H1 (cell line): Measurements from ENCODE around the gene MMP21. TPM values are rescaled to one million over a fixed set of nuclear protein-coding genes. Genes with fewer than 3 reads are reported as not detected.
A peak's percentile ranks its signal among the peaks of the same experiment; 100 is the strongest.

Source experiments
- CTCF ChIA-PET: fragments of 300-600 bp; sonication (Branson Sonifier 250); formaldehyde crosslinking; loops from one replicate; lab custom pipeline; 2021; ENCODE audit not compliant: partially characterized antibody; lab: Charles Lee
- POLR2A ChIA-PET: fragments of 300-600 bp; sonication (Branson Sonifier 250); formaldehyde crosslinking; loops from one replicate; lab custom pipeline; 2021; ENCODE audit warnings: inconsistent platforms; ENCODE audit not compliant: partially characterized antibody; lab: Charles Lee
- DNase-seq, 2 experiments: peaks; one replicate each; pipeline versions ENCODE4 v3.0.0 to v3.0.0-alpha.2; 2010 to 2022; ENCODE audit warnings: low spot score in 2 of 2, low read depth in 1 of 2, mixed read lengths in 1 of 2
- FAIRE-seq: peaks from 2 replicates; lab custom pipeline; 2011; peaks lifted over from hg19 to GRCh38; lab: Jason Lieb, UNC
- H2AFZ ChIP-seq: 2 replicates; pipeline ENCODE4 v1.8.1; 2012; ENCODE audit warnings: low read length, inconsistent platforms
- H2AK5ac ChIP-seq: 2 replicates; pipeline ENCODE4 v1.6.1; 2013; ENCODE audit warnings: low read depth, low read length
- H2BK120ac ChIP-seq: replicated peaks from 2 replicates; pipeline ENCODE3; 2013; ENCODE audit warnings: low read depth, low read length, inconsistent platforms
- H2BK12ac ChIP-seq: 2 replicates; pipeline ENCODE4 v1.6.1; 2013; ENCODE audit warnings: low read depth, low read length
- H2BK15ac ChIP-seq: 2 replicates; pipeline ENCODE4 v1.6.1; 2013; ENCODE audit warnings: low read length
- H2BK20ac ChIP-seq: 2 replicates; pipeline ENCODE4 v1.6.1; 2013; ENCODE audit warnings: low read length
- H2BK5ac ChIP-seq: 2 replicates; pipeline ENCODE4 v1.6.1; 2013; ENCODE audit warnings: low read depth, low read length
- H3K14ac ChIP-seq: 2 replicates; pipeline ENCODE4 v1.6.1; 2013; ENCODE audit warnings: inconsistent platforms; ENCODE audit not compliant: insufficient read length
- H3K18ac ChIP-seq: 2 replicates; pipeline ENCODE4 v1.6.1; 2013; ENCODE audit warnings: low read length; ENCODE audit errors: extremely low read depth
- H3K23ac ChIP-seq: 2 replicates; pipeline ENCODE4 v1.6.1; 2013; ENCODE audit warnings: inconsistent platforms; ENCODE audit not compliant: insufficient read length
- H3K23me2 ChIP-seq: 2 replicates; pipeline ENCODE4 v1.6.1; 2013; ENCODE audit warnings: low read depth, low read length
- H3K27ac ChIP-seq: 2 replicates; pipeline ENCODE4 v1.6.1; 2011; ENCODE audit warnings: low read depth, low read length, inconsistent platforms
- H3K27me3 ChIP-seq, 4 experiments: replicated peaks in 1 of 4; 1 replicate in 1 of 4; 2 replicates in 3 of 4; pipeline versions ENCODE4 v1.6.1 to v1.8.1; 2011 to 2013; ENCODE audit warnings: low read length in 3 of 4, mild to moderate bottlenecking in 3 of 4, inconsistent platforms in 2 of 4, mixed read lengths in 2 of 4, moderate library complexity in 1 of 4; ENCODE audit not compliant: control insufficient read depth in 3 of 4, insufficient read depth in 3 of 4; ENCODE audit errors: extremely low read depth in 1 of 4
- H3K36me3 ChIP-seq, 4 experiments: 2 replicates each; pipeline versions ENCODE4 v1.6.1 to v1.8.1; 2011 to 2013; ENCODE audit warnings: mild to moderate bottlenecking in 4 of 4, low read length in 3 of 4, moderate library complexity in 2 of 4, control low read depth in 1 of 4, inconsistent platforms in 1 of 4; ENCODE audit not compliant: insufficient read depth in 4 of 4, control insufficient read depth in 2 of 4
- H3K4ac ChIP-seq: replicated peaks from 2 replicates; pipeline ENCODE3; 2013; ENCODE audit warnings: low read length, low read depth, mixed read lengths, inconsistent platforms; ENCODE audit not compliant: insufficient read length
- H3K4me1 ChIP-seq, 4 experiments: replicated peaks in 1 of 4; 1 replicate in 1 of 4; 2 replicates in 3 of 4; pipeline versions ENCODE4 v1.6.1 to v1.8.1; 2011 to 2013; ENCODE audit warnings: low read length in 3 of 4, inconsistent platforms in 2 of 4, mixed read lengths in 1 of 4; ENCODE audit not compliant: insufficient read depth in 4 of 4, control insufficient read depth in 3 of 4
- H3K4me2 ChIP-seq, 2 experiments: 2 replicates each; pipeline versions ENCODE4 v1.6.1 to v1.8.1; 2011 to 2013; ENCODE audit warnings: low read depth in 2 of 2, low read length in 2 of 2, control low read depth in 1 of 2, inconsistent platforms in 1 of 2, mild to moderate bottlenecking in 1 of 2; ENCODE audit not compliant: insufficient read depth in 1 of 2
- H3K4me3 ChIP-seq, 4 experiments: fragments of 200-600, 300-600 bp in 1 of 4; sonication (generic), shearing (Covaris generic), sonication (Bioruptor Twin) in 1 of 4; 2 replicates each; pipeline versions ENCODE4 v1.5.1 to v1.8.1; 2011 to 2016; ENCODE audit warnings: low read length in 4 of 4, low read depth in 3 of 4, control low read depth in 2 of 4, inconsistent platforms in 2 of 4, mild to moderate bottlenecking in 2 of 4, mixed read lengths in 1 of 4, moderate library complexity in 1 of 4; ENCODE audit not compliant: insufficient read depth in 2 of 4; ENCODE audit errors: extremely low read depth in 1 of 4
- H3K56ac ChIP-seq: replicated peaks from 2 replicates; pipeline ENCODE3; 2013; ENCODE audit warnings: low read depth, mild to moderate bottlenecking, mixed read lengths, low read length, inconsistent platforms; ENCODE audit not compliant: insufficient read length
- H3K79me1 ChIP-seq: 2 replicates; pipeline ENCODE4 v1.6.1; 2013; ENCODE audit warnings: low read depth, low read length, control low read depth
- H3K79me2 ChIP-seq, 2 experiments: 2 replicates each; pipeline versions ENCODE4 v1.6.1 to v1.8.1; 2012 to 2013; ENCODE audit warnings: low read length in 2 of 2, mild to moderate bottlenecking in 2 of 2, inconsistent platforms in 1 of 2; ENCODE audit not compliant: insufficient read depth in 2 of 2, control insufficient read depth in 1 of 2
- H3K9ac ChIP-seq, 4 experiments: replicated peaks in 1 of 4; 1 replicate in 1 of 4; 2 replicates in 3 of 4; pipeline versions ENCODE4 v1.6.1 to v1.8.1; 2011 to 2013; ENCODE audit warnings: low read depth in 3 of 4, low read length in 3 of 4, control low read depth in 2 of 4, mild to moderate bottlenecking in 2 of 4, moderate library complexity in 2 of 4, inconsistent platforms in 1 of 4; ENCODE audit errors: extremely low read depth in 1 of 4
- H3K9me3 ChIP-seq, 2 experiments: 2 replicates each; pipeline versions ENCODE4 v1.6.1 to v1.8.1; 2012 to 2013; ENCODE audit warnings: mild to moderate bottlenecking in 2 of 2, moderate library complexity in 2 of 2, control low read depth in 1 of 2, inconsistent platforms in 1 of 2, low read depth in 1 of 2, low read length in 1 of 2, mixed read lengths in 1 of 2; ENCODE audit not compliant: insufficient read depth in 2 of 2
- H4K20me1 ChIP-seq, 2 experiments: replicated peaks in 1 of 2; 2 replicates each; pipeline versions ENCODE3 to v1.8.1; 2011 to 2013; ENCODE audit warnings: inconsistent platforms in 2 of 2, low read length in 2 of 2, mild to moderate bottlenecking in 1 of 2; ENCODE audit not compliant: insufficient read depth in 2 of 2, control insufficient read depth in 1 of 2
- H4K5ac ChIP-seq: 2 replicates; pipeline ENCODE4 v1.6.1; 2013; ENCODE audit warnings: low read length, low read depth, mixed read lengths, inconsistent platforms; ENCODE audit not compliant: insufficient read length
- H4K8ac ChIP-seq: 2 replicates; pipeline ENCODE4 v1.8.0; 2013; ENCODE audit warnings: mild to moderate bottlenecking, moderate library complexity, low read length, inconsistent platforms; ENCODE audit not compliant: insufficient read depth; ENCODE audit errors: extremely low read depth
- H4K91ac ChIP-seq: replicated peaks from 2 replicates; pipeline ENCODE3; 2013; ENCODE audit warnings: low read length, mixed read lengths, inconsistent platforms; ENCODE audit not compliant: insufficient read length
- CTBP2 ChIP-seq: IDR thresholded peaks from 2 replicates; pipeline ENCODE4 v1.7.0; 2011; ENCODE audit warnings: borderline replicate concordance, mild to moderate bottlenecking, moderate library complexity, mixed read lengths, low read length; ENCODE audit not compliant: insufficient read depth, insufficient read length
- EGR1 ChIP-seq: IDR thresholded peaks from 2 replicates; pipeline ENCODE4 v1.6.1; 2011; ENCODE audit warnings: low read depth, low read length, borderline replicate concordance
- EP300 ChIP-seq, 2 experiments: IDR thresholded peaks; 1 replicate in 1 of 2; 2 replicates in 1 of 2; pipeline ENCODE4 v1.6.1; 2011 to 2012; ENCODE audit warnings: low read depth in 2 of 2, low read length in 2 of 2, mild to moderate bottlenecking in 2 of 2, borderline replicate concordance in 1 of 2, inconsistent platforms in 1 of 2, moderate library complexity in 1 of 2
- GTF2F1 ChIP-seq: IDR thresholded peaks from 2 replicates; pipeline ENCODE4 v1.6.1; 2012; ENCODE audit warnings: low read depth, low read length, improper control_type of control experiment, borderline replicate concordance
- HDAC2 ChIP-seq, 2 experiments: fragments of 300-600 bp in 1 of 2; sonication (generic) in 1 of 2; IDR thresholded peaks; 2 replicates each; pipeline ENCODE4 v1.6.1; 2011 to 2012; ENCODE audit warnings: low read depth in 2 of 2, low read length in 2 of 2, mild to moderate bottlenecking in 2 of 2, moderate library complexity in 2 of 2, borderline replicate concordance in 1 of 2, inconsistent platforms in 1 of 2
- NANOG ChIP-seq: IDR thresholded peaks from 2 replicates; pipeline ENCODE4 v1.6.1; 2011; ENCODE audit warnings: low read length, low read depth, mild to moderate bottlenecking, inconsistent platforms; ENCODE audit not compliant: insufficient read depth, poor library complexity, severe bottlenecking
- NRF1 ChIP-seq: IDR thresholded peaks from 2 replicates; pipeline ENCODE4 v1.6.1; 2011; ENCODE audit warnings: mild to moderate bottlenecking, low read depth, low read length, improper control_type of control experiment
- PHF8 ChIP-seq: fragments of 200-600 bp; sonication (generic); conservative IDR thresholded peaks from 2 replicates; pipeline ENCODE4 v1.7.1; 2012; ENCODE audit warnings: low read depth, mild to moderate bottlenecking, inconsistent platforms, low read length, moderate library complexity
- SRF ChIP-seq: IDR thresholded peaks from 2 replicates; pipeline ENCODE4 v1.6.1; 2011; ENCODE audit warnings: mild to moderate bottlenecking, low read depth, low read length, moderate library complexity
- YY1 ChIP-seq: IDR thresholded peaks from 2 replicates; pipeline ENCODE4 v1.6.1; 2011; ENCODE audit warnings: low read depth, mild to moderate bottlenecking, low read length
- WGBS, 2 experiments: shearing (Covaris generic) in 1 of 2; methylation state at CpG; one replicate each; pipeline versions ENCODE4 v1.1.6 to v1.1.7; 2013 to 2015; ENCODE audit warnings: low lambda C conversion rate in 2 of 2, mixed read lengths in 2 of 2, inconsistent platforms in 1 of 2, low coverage in 1 of 2, missing lambda C conversion rate in 1 of 2; ENCODE audit not compliant: insufficient replicate concordance in 2 of 2, insufficient coverage in 1 of 2, insufficient read length in 1 of 2; ENCODE audit errors: extremely low coverage in 1 of 2, missing lambda C conversion rate in 1 of 2; 5-methylcytosine and 5-hydroxymethylcytosine counted together
- polyA plus RNA-seq, 7 experiments: library from polyadenylated mRNA; depleted of rRNA in 3 of 7; stranded (reverse) in 5 of 7; unstranded in 2 of 7; fragments of >200 nt in 5 of 7; fragments of 200-250 nt in 2 of 7; gene quantifications; 1 replicate in 5 of 7; 2 replicates in 1 of 7; 4 replicates in 1 of 7; pipeline versions ENCODE4 v1.2.1 to v1.2.3, GENCODE V29; 2011 to 2013; ENCODE audit warnings: missing spikeins in 2 of 7, mixed read lengths in 2 of 7
- total RNA-seq: library from RNA; stranded (reverse); fragmentation: NEBNext Ultra II Directional; extraction: Animal tissue kit (Norgen Biotek cat#: 25700); gene quantifications from 2 replicates; pipeline ENCODE4 v1.2.1, GENCODE V29; 2021

Gene MMP21
- total and polyA plus RNA-seq, 2 of the 8 experiments (the other 6 are each of a cell fraction or from before 2014, with no cell fraction given), result not detected

DNA sequence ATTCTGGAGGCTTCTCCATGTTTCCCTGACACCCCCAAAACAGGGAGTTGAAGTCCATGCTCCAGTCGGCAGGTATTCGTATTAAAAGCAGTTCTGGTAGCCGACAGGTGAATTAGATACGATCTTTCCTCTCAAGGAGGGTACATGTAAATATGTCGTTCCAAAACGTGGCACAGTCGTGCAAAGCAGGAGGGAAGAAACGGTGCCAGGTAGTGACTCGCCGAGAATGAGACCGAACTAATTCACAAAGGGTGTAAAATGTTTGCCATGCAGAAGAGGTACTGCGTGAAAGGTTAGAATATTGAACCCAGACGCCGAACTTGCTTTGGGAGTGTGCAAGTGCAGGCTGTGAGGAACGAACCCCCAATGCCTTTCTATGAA is 55.6 kb downstream of the MMP21 start:
- H2AFZ ChIP-seq, result peak overlapping the region; percentile 59; the same call in 1 of the 2 replicates
- H3K4me1 ChIP-seq, result peaks cover 0 to 2% (median 0%) of the 10 kb centered on the region in 4 experiments; a peak in 2 of 7 replicates
- no peaks in the 10 kb centered on the region for H3K27me3 ChIP-seq
- H3K27ac ChIP-seq, result peak overlapping the region; percentile 56
- peak overlapping the region; percentile 0 for H4K91ac ChIP-seq
- peak overlapping the region; percentile 93 for H3K23ac ChIP-seq
- H3K9ac ChIP-seq, result peak overlapping the region; percentile 92 to 98 (median 96)
- H3K9me3 ChIP-seq, result peaks cover 0 to 4% of the 10 kb centered on the region in 2 experiments; a peak in 1 of 4 replicates
- H4K5ac ChIP-seq, result no peak overlapping the region
- peaks cover 12 to 40% (median 27%) of the 10 kb centered on the region in 4 experiments for H3K36me3 ChIP-seq
- WGBS, 2 experiments, result 5% methylated on average over 15 of the region's 15 CpGs; no CpG with 5 or more reads in 1 of the 2 experiments
- no peak overlapping the region for H2BK12ac ChIP-seq
- H2AK5ac ChIP-seq, result no peak overlapping the region
- H4K20me1 ChIP-seq, result peaks cover 1 to 3% of the 10 kb centered on the region in 2 experiments
- H3K79me2 ChIP-seq, result peaks cover 0 to 23% of the 10 kb centered on the region in 2 experiments; a peak in 2 of 4 replicates
- H4K8ac ChIP-seq, result peak overlapping the region; percentile 96; the same call in 1 of the 2 replicates
- no peak overlapping the region for H2BK120ac ChIP-seq
- H2BK15ac ChIP-seq, result no peak overlapping the region
- no peak overlapping the region for H3K18ac ChIP-seq
- H3K79me1 ChIP-seq, result no peaks in the 10 kb centered on the region; the same call in 1 of the 2 replicates
- no peak overlapping the region for H2BK20ac ChIP-seq
- peak overlapping the region; percentile 78 to 86 for H3K4me2 ChIP-seq
- no peak for TF ChIP-seq CTBP2
- no peak for TF ChIP-seq YY1
- TF ChIP-seq EGR1, result no peak
- no peak for TF ChIP-seq NANOG
- TF ChIP-seq SRF, result no peak
- no peak for TF ChIP-seq HDAC2 (IDR thresholded peaks at IDR 0.05; ENCODE audit: borderline replicate concordance in 1 of 2, low read depth in 2 of 2, low read length in 2 of 2)
- no peak for TF ChIP-seq NRF1
- TF ChIP-seq EP300 (IDR thresholded peaks at IDR 0.05; ENCODE audit: borderline replicate concordance in 1 of 2, low read depth in 2 of 2, low read length in 2 of 2), result no peak
- TF ChIP-seq PHF8, result no peak
- no peak for TF ChIP-seq GTF2F1
- peak overlapping the region; percentile 22; the same call in 1 of the 2 replicates for H2BK5ac ChIP-seq
- POLR2A ChIA-PET, result interaction anchor here (0.7 to 1.6 kb wide), 9 partner anchors 10 to 348 kb away, joined by 3 to 5 read pairs (median 3); partner anchors contain the start of gene TEX36
- peak overlapping the region; percentile 69 to 99 (median 98) for H3K4me3 ChIP-seq
- peaks cover 2% of the 10 kb centered on the region for H3K23me2 ChIP-seq
- H3K56ac ChIP-seq, result peak overlapping the region; percentile 39
- H3K14ac ChIP-seq, result no peak overlapping the region
- CTCF ChIA-PET, result interaction anchor here (0.7 kb wide), 1 partner anchor 250 kb away, joined by 3 read pairs; no protein-coding TSS in a partner anchor
- H3K4ac ChIP-seq, result no peak overlapping the region
- DNase-seq (no peak), FAIRE-seq (no peak)
